Stomach smooth muscle (tissue), 2 donors: ENCODE results near the gene CEP104.
A peak's percentile ranks its signal among the peaks of the same experiment; 100 is the strongest.
"Not testable (repeated sequence)": the region's sequence is repeated elsewhere in the genome, so short reads cannot be mapped to it uniquely, and the experiment has no call there.

Experiments
- H3K27ac ChIP-seq: one replicate; pipeline ENCODE4 v1.7.0; 2013; ENCODE audit warnings: mild to moderate bottlenecking, low read length, inconsistent platforms
- H3K27me3 ChIP-seq, 2 donors: one replicate each; pipeline ENCODE4 v1.7.0; 2013; ENCODE audit warnings: low read length in 2 of 2; ENCODE audit not compliant: insufficient read depth in 2 of 2, control insufficient read depth in 1 of 2
- H3K36me3 ChIP-seq, 2 donors: one replicate each; pipeline ENCODE4 v1.7.0; 2013; ENCODE audit warnings: low read length in 2 of 2; ENCODE audit not compliant: control insufficient read depth in 2 of 2, insufficient read depth in 2 of 2
- H3K4me1 ChIP-seq: one replicate; pipeline ENCODE4 v1.7.0; 2013; ENCODE audit warnings: low read length; ENCODE audit not compliant: control insufficient read depth, insufficient read depth
- H3K4me3 ChIP-seq, 2 donors: one replicate each; pipeline ENCODE4 v1.7.0; 2013; ENCODE audit warnings: low read length in 2 of 2
- H3K9ac ChIP-seq, 2 donors: one replicate each; pipeline ENCODE4 v1.7.0; 2013; ENCODE audit warnings: low read length in 2 of 2, mild to moderate bottlenecking in 1 of 2
- H3K9me3 ChIP-seq, 2 donors: one replicate each; pipeline ENCODE4 v1.7.0; 2013; ENCODE audit warnings: low read length in 2 of 2; ENCODE audit not compliant: control insufficient read depth in 2 of 2
- donor health status: healthy.
- donor health status: Pancreatic carcinoma.

The CEP104 gene

DNA sequence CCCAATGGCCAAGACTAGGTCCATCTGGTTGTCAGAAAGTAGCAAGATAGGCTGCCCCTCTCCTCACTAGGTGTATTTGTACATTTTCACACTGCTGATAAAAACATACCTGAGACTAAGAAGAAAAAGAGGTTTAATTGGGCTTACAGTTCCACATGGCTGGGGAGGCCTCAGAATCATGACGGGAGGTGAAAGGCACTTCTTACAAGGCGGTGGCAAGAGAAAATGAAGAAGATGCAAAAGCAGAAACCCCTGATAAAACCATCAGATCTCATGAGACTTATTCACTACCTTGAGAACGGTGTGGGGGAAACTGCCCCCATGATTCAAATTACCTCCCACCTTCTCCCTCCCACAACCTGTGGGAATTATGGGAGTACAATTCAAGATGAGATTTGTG lies 56.2 kb downstream of the CEP104 start:
- H3K4me3 ChIP-seq, H3K9me3 ChIP-seq, H3K36me3 ChIP-seq, H3K27ac ChIP-seq, H3K4me1 ChIP-seq, H3K9ac ChIP-seq: not testable (repeated sequence)
- peaks cover 0 to 11% of the 10 kb centered on the region in 2 donors for H3K27me3 ChIP-seq

DNA sequence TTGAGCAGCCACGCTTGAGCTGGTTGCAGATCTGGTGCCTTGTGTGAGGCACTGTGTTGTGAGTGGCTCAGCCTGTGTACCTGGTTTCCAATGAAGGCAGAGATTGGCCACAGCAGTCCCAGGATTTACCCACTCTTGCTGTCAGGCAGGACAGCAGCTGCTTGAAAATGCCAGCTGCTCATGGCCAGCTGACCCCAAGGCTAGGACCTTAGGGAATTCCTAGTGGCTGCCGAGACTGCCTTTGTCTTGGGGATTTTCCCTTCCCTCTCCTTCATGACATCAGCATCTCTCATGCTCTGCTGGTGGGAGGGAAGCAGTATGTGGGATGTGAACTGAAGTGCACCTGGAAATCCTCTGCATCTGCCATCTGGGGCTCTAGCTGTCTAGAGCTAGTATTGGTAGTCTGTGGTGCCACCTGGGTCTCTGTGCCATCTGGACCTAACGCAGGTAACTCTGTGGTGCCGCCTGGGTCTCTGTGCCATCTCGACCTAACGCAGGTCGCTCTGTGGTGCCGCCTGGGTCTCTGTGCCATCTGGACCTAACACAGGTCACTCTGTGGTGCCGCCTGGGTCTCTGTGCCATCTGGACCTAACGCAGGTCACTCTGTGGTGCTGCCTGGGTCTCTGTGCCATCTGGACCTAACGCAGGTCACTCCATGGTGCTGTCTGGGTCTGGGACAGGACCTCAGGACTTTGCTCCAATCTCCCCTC lies 56.9 kb downstream of the CEP104 start:
- H3K4me1 ChIP-seq = peaks cover 12% of the 10 kb centered on the region
- H3K27ac ChIP-seq = no peak overlapping the region

GRCh38 chr1:3796215-3797061 lies 60.6 kb downstream of the CEP104 start, which contains the start of gene LRRC47:
Gene LRRC47 (minus strand): TSS chr1:3796498. CDS start chr1:3796476, 22 bp downstream.
- H3K27ac ChIP-seq = peak within 1 kb of the TSS; percentile 55
- H3K9me3 ChIP-seq = no peaks in the 10 kb centered on the region
- H3K4me3 ChIP-seq = peak within 1 kb of the TSS; percentile 82 to 88
- peak within 1 kb of the TSS; percentile 74 to 89 for H3K9ac ChIP-seq
- H3K4me1 ChIP-seq = peaks cover 34% of the 10 kb centered on the region
- peaks cover 0 to 3% of the 10 kb centered on the region in 2 donors for H3K36me3 ChIP-seq
- H3K27me3 ChIP-seq = peaks cover 0 to 8% of the 10 kb centered on the region in 2 donors

More for the DNA sequence above, 56.9 kb downstream of the CEP104 start:
- Histone ChIP-seq H3K27me3 (peaks cover 0 to 11% of the 10 kb centered on the region in 2 donors), H3K4me3 (no peak overlapping the region), H3K9me3 (no peaks in the 10 kb centered on the region), H3K9ac (no peak overlapping the region), H3K36me3 (no peaks in the 10 kb centered on the region)

GRCh38 chr1:3795453-3796214 lies 61.4 kb downstream of the CEP104 start:
- peaks cover 38% of the 10 kb centered on the region for H3K4me1 ChIP-seq
- H3K27ac ChIP-seq = peak overlapping the region; percentile 55
- H3K27me3 ChIP-seq = peaks cover 0 to 7% of the 10 kb centered on the region in 2 donors
- H3K36me3 ChIP-seq = peaks cover 0 to 3% of the 10 kb centered on the region in 2 donors
- no peaks in the 10 kb centered on the region for H3K9me3 ChIP-seq
- H3K4me3 ChIP-seq = peak overlapping the region; percentile 82 to 88
- peak overlapping the region; percentile 74 to 83 for H3K9ac ChIP-seq

- Histone ChIP-seq H3K27ac (no peak overlapping the region), H3K36me3 (peaks cover 19 to 20% of the 10 kb centered on the region in 2 donors), H3K4me3 (no peak overlapping the region), H3K9ac (no peak overlapping the region), H3K4me1 (peaks cover 37% of the 10 kb centered on the region), H3K27me3 (no peaks in the 10 kb centered on the region), H3K9me3 (no peaks in the 10 kb centered on the region)
These were observed 66.1 kb downstream of the CEP104 start for GRCh38 chr1:3790952-3791351.

DNA sequence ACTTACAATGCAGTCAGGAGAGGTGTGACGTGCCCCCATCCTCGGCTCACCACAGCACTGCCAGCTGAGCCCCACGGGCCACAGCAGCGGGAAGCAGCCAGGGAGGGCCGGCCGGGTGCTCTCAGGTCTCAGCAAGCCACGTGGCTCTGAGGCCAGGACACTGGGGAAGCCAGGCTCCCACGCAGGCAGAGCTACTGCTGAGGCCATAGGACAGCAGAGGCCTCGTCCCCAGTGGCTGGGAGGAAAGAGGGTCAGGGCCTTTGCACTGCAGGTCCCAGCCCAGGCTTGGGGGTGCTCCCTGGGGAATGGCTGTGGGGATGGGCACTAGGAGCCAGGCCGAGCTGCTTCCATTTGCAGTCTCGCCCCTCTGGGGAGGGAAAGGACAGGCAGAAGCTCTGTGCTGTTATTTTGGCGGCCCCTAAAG lies 66.5 kb downstream of the CEP104 start:
- Histone ChIP-seq H3K4me1 (peaks cover 33% of the 10 kb centered on the region), H3K27ac (no peak overlapping the region)

DNA sequence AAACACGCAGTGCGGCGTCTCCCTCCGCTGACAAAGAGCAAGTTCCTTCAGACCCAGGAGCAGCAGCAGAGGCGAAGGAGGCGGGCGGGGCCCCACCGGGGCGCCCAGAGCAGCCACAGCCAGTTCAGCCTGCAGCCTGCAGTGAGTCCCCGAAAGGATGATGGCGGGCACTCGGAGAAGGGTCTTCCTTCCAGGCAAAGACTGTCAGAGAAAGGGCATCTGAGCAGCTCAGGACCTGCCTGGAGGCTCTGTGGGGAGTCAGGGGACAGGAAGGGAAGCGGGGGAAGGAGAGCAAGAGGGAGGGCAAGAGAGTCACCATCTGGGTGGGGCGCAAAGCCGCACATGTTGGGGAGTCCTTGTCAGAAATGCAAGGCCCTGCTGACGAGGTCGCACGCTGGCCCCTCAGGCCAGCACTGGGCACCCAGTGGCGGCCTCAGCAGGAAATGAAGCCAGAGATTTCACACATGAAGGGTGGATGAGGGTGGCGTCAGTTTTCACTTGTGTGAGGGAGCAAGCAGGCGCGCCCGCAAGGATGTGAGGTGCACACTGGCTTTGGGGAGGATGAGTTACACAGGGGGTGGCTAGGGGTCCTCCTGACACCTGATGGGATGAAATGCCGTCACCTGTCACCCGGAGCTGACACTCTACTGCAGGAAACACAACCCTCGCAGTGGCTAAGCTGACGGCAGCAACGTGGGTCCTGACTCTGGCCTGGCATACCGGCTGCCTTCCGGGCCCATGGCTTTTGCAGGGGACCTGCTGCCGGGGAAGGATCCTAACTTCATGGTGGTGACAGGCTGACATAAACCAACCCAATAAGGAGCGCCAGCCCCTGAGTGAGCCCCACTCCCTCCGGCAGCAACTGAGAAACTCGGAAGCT lies 67.3 kb downstream of the CEP104 start:
- Histone ChIP-seq H3K4me1 (peaks cover 24% of the 10 kb centered on the region), H3K9ac (no peak overlapping the region), H3K4me3 (no peak overlapping the region), H3K9me3 (no peaks in the 10 kb centered on the region), H3K36me3 (peaks cover 25 to 28% of the 10 kb centered on the region in 2 donors), H3K27ac (no peak overlapping the region), H3K27me3 (no peaks in the 10 kb centered on the region)

More for the DNA sequence above, 66.5 kb downstream of the CEP104 start:
- Histone ChIP-seq H3K9me3 (no peaks in the 10 kb centered on the region), H3K27me3 (no peaks in the 10 kb centered on the region), H3K9ac (no peak overlapping the region), H3K36me3 (peaks cover 21 to 22% of the 10 kb centered on the region in 2 donors), H3K4me3 (no peak overlapping the region)

DNA sequence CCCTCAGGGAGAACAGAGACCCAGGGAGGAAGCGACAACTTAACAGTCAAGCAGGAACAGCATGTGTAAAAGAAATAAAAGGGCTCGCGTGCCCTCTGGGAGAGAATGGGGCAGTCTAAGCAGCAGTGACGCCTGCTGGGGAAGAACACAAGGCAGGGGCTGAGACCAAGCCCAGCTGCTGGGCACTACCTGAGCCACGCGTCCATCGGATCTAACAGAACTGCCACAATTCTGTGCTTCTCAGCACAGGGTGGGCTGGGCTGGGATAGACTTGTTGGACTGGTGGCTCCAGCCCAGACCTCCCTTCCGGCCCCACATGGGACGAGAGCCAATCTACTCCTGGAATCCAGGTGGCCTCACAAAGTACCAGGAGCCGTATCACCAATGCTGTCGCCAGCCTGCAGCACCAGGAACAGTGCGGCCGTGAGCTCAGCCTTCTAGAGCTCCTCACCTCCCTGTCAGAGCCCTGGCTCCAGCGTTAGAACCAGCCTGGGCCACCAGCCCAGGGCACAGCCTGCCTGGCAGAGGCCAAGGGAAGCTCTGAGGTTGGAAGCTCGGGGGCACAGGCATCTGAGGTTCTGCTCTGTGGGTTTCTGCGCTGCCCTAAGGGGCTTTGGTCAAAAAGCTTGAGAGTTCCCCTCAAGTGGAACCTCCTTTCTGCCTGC lies 68.1 kb downstream of the CEP104 start:
- H3K27ac ChIP-seq = no peak overlapping the region
- H3K9me3 ChIP-seq = no peaks in the 10 kb centered on the region
- H3K27me3 ChIP-seq = no peaks in the 10 kb centered on the region
- H3K4me1 ChIP-seq = peaks cover 19% of the 10 kb centered on the region
- H3K4me3 ChIP-seq = no peak overlapping the region
- no peak overlapping the region for H3K9ac ChIP-seq
- peaks cover 32 to 35% of the 10 kb centered on the region in 2 donors for H3K36me3 ChIP-seq

GRCh38 chr1:3787745-3788605 lies 69.0 kb downstream of the CEP104 start:
- Histone ChIP-seq H3K36me3 (peaks cover 32 to 40% of the 10 kb centered on the region in 2 donors), H3K4me3 (no peak overlapping the region), H3K9ac (no peak overlapping the region), H3K27ac (no peak overlapping the region), H3K4me1 (peaks cover 11% of the 10 kb centered on the region), H3K9me3 (no peaks in the 10 kb centered on the region), H3K27me3 (no peaks in the 10 kb centered on the region)
